GM23338 (cell line): ENCODE data around the gene COL4A2. TPM values are rescaled to one million over a fixed set of nuclear protein-coding genes. Genes with fewer than 3 reads are reported as not detected.

Source experiments
- ATAC-seq: fragments of 200-7000 bp; cut with Tn5 transposase; 3 replicates; pipeline ENCODE4 v1.9.1; 2020
- DNase-seq: peaks from one replicate; pipeline ENCODE4 v3.0.0-alpha.2; 2015; ENCODE audit warnings: low spot score
- H2AFZ ChIP-seq: fragments of 200-600 bp; sonication (generic); 2 replicates; pipeline ENCODE4 v1.8.0; 2016; ENCODE audit warnings: antibody characterized with exemption, mild to moderate bottlenecking, moderate library complexity
- H3F3A ChIP-seq: fragments of 200-600 bp; sonication (generic); replicated peaks from 2 replicates; pipeline ENCODE4 v1.8.0; 2017; ENCODE audit warnings: antibody characterized with exemption, mixed run types, low read depth
- H3K27ac ChIP-seq: fragments of 200-600 bp; sonication (generic); 2 replicates; pipeline ENCODE4 v1.6.1; 2016; ENCODE audit warnings: low read depth
- H3K27me3 ChIP-seq: fragments of 200-600 bp; sonication (generic); 2 replicates; pipeline ENCODE4 v1.8.0; 2016; ENCODE audit warnings: mild to moderate bottlenecking, mixed run types, moderate library complexity; ENCODE audit not compliant: insufficient read depth
- H3K36me3 ChIP-seq: fragments of 200-600 bp; sonication (generic); 2 replicates; pipeline ENCODE4 v1.8.0; 2016; ENCODE audit warnings: mild to moderate bottlenecking; ENCODE audit not compliant: insufficient read depth
- H3K4me1 ChIP-seq: fragments of 200-600 bp; sonication (generic); 2 replicates; pipeline ENCODE4 v1.8.0; 2016; ENCODE audit warnings: mild to moderate bottlenecking, moderate library complexity; ENCODE audit not compliant: insufficient read depth
- H3K4me2 ChIP-seq: fragments of 200-600 bp; sonication (generic); 2 replicates; pipeline ENCODE4 v1.7.1; 2017; ENCODE audit warnings: mixed run types
- H3K4me3 ChIP-seq: fragments of 200-600 bp; sonication (generic); 2 replicates; pipeline ENCODE4 v1.6.1; 2016; ENCODE audit warnings: mixed run types
- H3K79me2 ChIP-seq: fragments of 200-600 bp; sonication (generic); replicated peaks from 2 replicates; pipeline ENCODE4 v1.8.0; 2017; ENCODE audit warnings: mild to moderate bottlenecking; ENCODE audit not compliant: insufficient read depth
- H3K9me2 ChIP-seq: fragments of 200-600 bp; sonication (generic); 2 replicates; pipeline ENCODE4 v1.8.0; 2017; ENCODE audit not compliant: insufficient read depth
- H4K20me1 ChIP-seq: fragments of 200-600 bp; sonication (generic); replicated peaks from 2 replicates; pipeline ENCODE4 v1.8.0; 2017; ENCODE audit warnings: mild to moderate bottlenecking; ENCODE audit not compliant: insufficient read depth
- H3K27ac Mint-ChIP-seq: 2 replicates; pipeline ENCODE4 v1.8.0; 2020; ENCODE audit warnings: inconsistent platforms, mild to moderate bottlenecking, moderate library complexity, mixed read lengths
- H3K27me3 Mint-ChIP-seq: 3 replicates; pipeline ENCODE4 v1.8.0; 2022; ENCODE audit warnings: low read depth, mild to moderate bottlenecking, moderate library complexity, mixed read lengths, inconsistent platforms; ENCODE audit not compliant: insufficient read depth, poor library complexity
- H3K36me3 Mint-ChIP-seq: 3 replicates; pipeline ENCODE4 v1.8.0; 2021; ENCODE audit warnings: low read depth, mild to moderate bottlenecking, inconsistent platforms, moderate library complexity, mixed read lengths
- H3K4me1 Mint-ChIP-seq: 3 replicates; pipeline ENCODE4 v1.8.0; 2020; ENCODE audit warnings: mild to moderate bottlenecking, inconsistent platforms, mixed read lengths
- H3K4me3 Mint-ChIP-seq: 3 replicates; pipeline ENCODE4 v1.8.0; 2021; ENCODE audit warnings: moderate library complexity, mild to moderate bottlenecking, inconsistent platforms, mixed read lengths
- H3K9me3 Mint-ChIP-seq: 3 replicates; pipeline ENCODE4 v1.8.0; 2020; ENCODE audit warnings: moderate library complexity, mild to moderate bottlenecking, inconsistent platforms, mixed read lengths
- CREB1 ChIP-seq: fragments of 250-450 bp; sonication (Bioruptor Pico); IDR thresholded peaks from 2 replicates; pipeline ENCODE4 v1.5.0; 2020; ENCODE audit warnings: low read depth, mild to moderate bottlenecking, moderate library complexity
- CTCF ChIP-seq, 2 experiments: fragments of 200-600 bp in 1 of 2; sonication (generic) in 1 of 2; conservative IDR thresholded peaks; 2 replicates each; pipeline versions ENCODE4 v1.5.1 to v1.6.1; 2016 to 2017; ENCODE audit warnings: antibody characterized with exemption in 2 of 2, low read depth in 2 of 2, mild to moderate bottlenecking in 2 of 2, moderate library complexity in 1 of 2
- EZH2phosphoT487 ChIP-seq: fragments of 200-600 bp; sonication (generic); IDR thresholded peaks from one replicate; pipeline ENCODE4 v1.8.1; 2018; ENCODE audit warnings: antibody characterized with exemption; ENCODE audit not compliant: unreplicated experiment
- POLR2AphosphoS5 ChIP-seq: IDR thresholded peaks from 2 replicates; pipeline ENCODE4 v1.6.1; 2016; ENCODE audit warnings: antibody characterized with exemption, low read depth
- ZNF462 ChIP-seq: fragments of 250-450 bp; sonication (Bioruptor Pico); IDR thresholded peaks from 2 replicates; pipeline ENCODE4 v1.5.0; 2020; ENCODE audit warnings: mild to moderate bottlenecking, moderate library complexity
- polyA plus RNA-seq: library from polyadenylated mRNA; unstranded; fragments of >200 nt; fragmentation: Nextera tagmentation; extraction: Ambion mirVana; gene quantifications from 2 replicates; pipeline ENCODE4 v1.2.1, GENCODE V29; 2016
- total RNA-seq: library from RNA; depleted of rRNA; stranded (reverse); fragments of >200 nt; shearing (Covaris generic); gene quantifications from 2 replicates; pipeline ENCODE4 v1.2.3, GENCODE V29; 2014

Gene COL4A2
- total and polyA plus RNA-seq, 2 experiments from 2014 or later, result 37.4 to 131 TPM

GRCh38 chr13:110275931-110276552 is 31.0 kb upstream of the COL4A2 start (continued):
- TF ChIP-seq POLR2AphosphoS5 (no peak), ZNF462 (CRISPR knock-in tag) (no peak)

- Histone ChIP-seq H3K27me3 (no peaks in the 10 kb centered on the region), H4K20me1 (peaks cover 9% of the 10 kb centered on the region), H3K36me3 (no peaks in the 10 kb centered on the region), H3K4me3 (no peak overlapping the region), H3K79me2 (peaks cover 37% of the 10 kb centered on the region), H3K27ac (no peak overlapping the region), H2AFZ (no peak overlapping the region), H3K9me2 (no peaks in the 10 kb centered on the region), H3K4me2 (no peak overlapping the region), H3F3A (no peaks in the 10 kb centered on the region), H3K4me1 (no peaks in the 10 kb centered on the region; the same call in 1 of the 2 replicates)
- H3K9me3 Mint-ChIP-seq, result no peaks in the 10 kb centered on the region
- no peak overlapping the region for H3K27ac Mint-ChIP-seq
- no peak for DNase-seq
- no peaks in the 10 kb centered on the region for H3K36me3 Mint-ChIP-seq
- H3K27me3 Mint-ChIP-seq, result no peaks in the 10 kb centered on the region
- H3K4me1 Mint-ChIP-seq, result peaks cover 10% of the 10 kb centered on the region
- H3K4me3 Mint-ChIP-seq, result no peak overlapping the region
- TF ChIP-seq CREB1 (CRISPR knock-in tag) (no peak), EZH2phosphoT487 (no peak), CTCF (conservative IDR thresholded peaks at IDR 0.05; ENCODE audit: low read depth in 2 of 2) (no peak)
- ATAC-seq, result no peak
These were observed 30.5 kb upstream of the COL4A2 start for GRCh38 chr13:110276553-110276950.
